A549 (cell line): ENCODE measurements around the gene L3MBTL2.

ENCODE experiments used
- JUNB ChIP-seq: fragments of >200 bp; sonication (Bioruptor Twin); formaldehyde crosslinking; IDR thresholded peaks from 2 replicates; pipeline ENCODE4 v1.6.1; 2016
- MYC ChIP-seq: IDR thresholded peaks from 2 replicates; pipeline ENCODE4 v1.6.1; 2012; ENCODE audit warnings: mild to moderate bottlenecking, inconsistent platforms, low read length, improper control_type of control experiment, borderline replicate concordance
- NFE2L2 ChIP-seq: fragments of 150-350 bp; conservative IDR thresholded peaks from 2 replicates; pipeline ENCODE4 v1.6.1; 2014; ENCODE audit warnings: low read length
- RAD21 ChIP-seq, 2 experiments: fragments of >200 bp in 1 of 2; sonication (Bioruptor Twin) in 1 of 2; formaldehyde crosslinking in 1 of 2; IDR thresholded peaks in 1 of 2; conservative IDR thresholded peaks in 1 of 2; 2 replicates in 1 of 2; 3 replicates in 1 of 2; pipeline ENCODE4 v1.6.1; 2012 to 2018; ENCODE audit warnings: inconsistent platforms in 1 of 2
- TF ChIP-seq, protein P1 (sequence below): fragments of >200 bp; sonication (Bioruptor Twin); formaldehyde crosslinking; IDR thresholded peaks from 3 replicates; pipeline ENCODE4 v1.5.1; 2016

DNA sequence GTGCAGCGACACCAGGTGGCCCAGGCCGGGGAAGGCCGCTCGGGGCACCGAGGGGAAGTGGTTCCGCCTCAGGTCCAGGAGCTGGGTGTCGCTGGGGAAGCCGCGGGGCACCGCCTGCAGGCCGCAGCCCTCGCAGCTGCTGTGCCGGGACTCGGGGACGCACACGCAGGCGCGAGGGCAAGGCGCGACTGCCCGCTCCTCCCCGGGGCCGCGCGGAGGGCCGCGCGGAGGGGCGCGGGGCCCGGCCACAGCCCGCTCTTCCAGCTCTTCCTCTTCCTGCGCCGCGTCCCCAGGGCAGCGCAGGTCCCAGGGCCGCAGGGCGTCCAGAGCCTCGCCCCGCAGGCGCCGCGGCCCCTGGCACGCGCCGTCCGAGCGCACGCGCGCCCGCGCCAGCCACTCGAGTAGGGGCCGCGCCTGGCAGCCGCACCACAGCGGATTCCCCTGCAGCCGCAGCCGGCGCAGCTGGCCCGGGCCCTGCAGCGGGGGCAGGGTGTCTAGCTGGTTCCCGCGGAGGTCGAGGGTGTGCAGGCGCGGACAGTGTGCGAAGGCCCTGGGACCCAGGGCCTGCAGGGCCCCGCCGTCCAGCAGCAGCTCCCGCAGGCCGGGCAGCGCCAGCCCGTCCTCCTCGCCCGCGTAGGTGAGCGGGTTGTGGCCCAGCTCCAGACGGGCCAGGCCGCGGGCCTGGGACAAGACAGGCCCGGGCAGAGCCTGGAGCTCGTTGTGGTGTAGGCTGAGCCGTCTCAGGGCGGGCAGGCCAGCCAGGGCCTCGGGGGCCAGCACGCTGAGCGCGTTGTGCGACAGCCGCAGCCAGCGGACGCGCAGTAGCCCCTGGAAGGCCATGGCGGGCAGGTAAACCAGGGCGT is 32.8 kb downstream of the L3MBTL2 start:
- TF ChIP-seq NFE2L2 (no peak), RAD21 (conservative IDR thresholded peaks at IDR 0.05 in 1 of 2, IDR thresholded peaks at IDR 0.05 in 1 of 2) (no peak), JUNB (no peak), MYC (no peak)
- TF ChIP-seq, protein P1, sequence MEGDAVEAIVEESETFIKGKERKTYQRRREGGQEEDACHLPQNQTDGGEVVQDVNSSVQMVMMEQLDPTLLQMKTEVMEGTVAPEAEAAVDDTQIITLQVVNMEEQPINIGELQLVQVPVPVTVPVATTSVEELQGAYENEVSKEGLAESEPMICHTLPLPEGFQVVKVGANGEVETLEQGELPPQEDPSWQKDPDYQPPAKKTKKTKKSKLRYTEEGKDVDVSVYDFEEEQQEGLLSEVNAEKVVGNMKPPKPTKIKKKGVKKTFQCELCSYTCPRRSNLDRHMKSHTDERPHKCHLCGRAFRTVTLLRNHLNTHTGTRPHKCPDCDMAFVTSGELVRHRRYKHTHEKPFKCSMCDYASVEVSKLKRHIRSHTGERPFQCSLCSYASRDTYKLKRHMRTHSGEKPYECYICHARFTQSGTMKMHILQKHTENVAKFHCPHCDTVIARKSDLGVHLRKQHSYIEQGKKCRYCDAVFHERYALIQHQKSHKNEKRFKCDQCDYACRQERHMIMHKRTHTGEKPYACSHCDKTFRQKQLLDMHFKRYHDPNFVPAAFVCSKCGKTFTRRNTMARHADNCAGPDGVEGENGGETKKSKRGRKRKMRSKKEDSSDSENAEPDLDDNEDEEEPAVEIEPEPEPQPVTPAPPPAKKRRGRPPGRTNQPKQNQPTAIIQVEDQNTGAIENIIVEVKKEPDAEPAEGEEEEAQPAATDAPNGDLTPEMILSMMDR, result no peak
